Ascending aorta (tissue), 2 donors: ENCODE data around the gene MST1. TPM values are rescaled to one million over a fixed set of nuclear protein-coding genes. Genes with fewer than 3 reads are reported as not detected.
A peak's percentile ranks its signal among the peaks of the same experiment; 100 is the strongest.

Experiments used
- DNase-seq, 2 donors: peaks; one replicate each; pipeline ENCODE4 v3.0.0-alpha.2; 2019; ENCODE audit warnings: low spot score in 2 of 2
- H3K27ac ChIP-seq, 2 donors: fragments of 200-600 bp; sonication (generic); one replicate each; pipeline ENCODE4 v1.5.1; 2016 to 2017; ENCODE audit warnings: mild to moderate bottlenecking in 1 of 2
- H3K27me3 ChIP-seq: fragments of 200-600 bp; sonication (generic); one replicate; pipeline ENCODE4 v1.5.1; 2017
- H3K36me3 ChIP-seq, 2 donors: fragments of 200-600 bp; sonication (generic); one replicate each; pipeline ENCODE4 v1.5.1; 2016
- H3K4me1 ChIP-seq, 2 donors: fragments of 200-600 bp; sonication (generic); one replicate each; pipeline ENCODE4 v1.5.1; 2016 to 2017; ENCODE audit warnings: mild to moderate bottlenecking in 1 of 2
- H3K4me3 ChIP-seq, 2 donors: fragments of 200-600 bp; sonication (generic); one replicate each; pipeline ENCODE4 v1.5.1; 2016 to 2017; ENCODE audit warnings: mild to moderate bottlenecking in 1 of 2
- H3K9me3 ChIP-seq, 2 donors: fragments of 200-600 bp; sonication (generic); one replicate each; pipeline ENCODE4 v1.5.1; 2016
- CTCF ChIP-seq, 3 experiments: fragments of 200-600 bp in 2 of 3; fragments of 450-650 bp in 1 of 3; sonication (generic) in 2 of 3; IDR thresholded peaks; one replicate each; pipeline ENCODE4 v1.5.1; 2016 to 2019; ENCODE audit warnings: antibody characterized with exemption in 3 of 3, mild to moderate bottlenecking in 1 of 3, moderate library complexity in 1 of 3
- intact Hi-C: fragments of 100-400 bp; cut with DNase I; formaldehyde crosslinking; loops from one replicate; pipeline ENCODE4 v1.15.1; 2023
- total RNA-seq: library from RNA; depleted of rRNA; stranded (reverse); fragments of >200 nt; gene quantifications from one replicate; pipeline ENCODE4 v1.1.0, GENCODE V29; 2016

Gene MST1
- total RNA-seq, 1 donor from 2014 or later, result 12.6 TPM

GRCh38 chr3:49716691-49717210, 27.5 kb upstream of the MST1 start:
- Histone ChIP-seq H3K4me3 (no peak overlapping the region), H3K27me3 (no peaks in the 10 kb centered on the region), H3K36me3 (peaks cover 7 to 42% of the 10 kb centered on the region in 2 donors), H3K27ac (no peak overlapping the region), H3K4me1 (peaks cover 6 to 7% of the 10 kb centered on the region in 2 donors), H3K9me3 (no peaks in the 10 kb centered on the region)
- DNase-seq, result peak in 1 of 2 donors; percentile 64
- no peak for TF ChIP-seq CTCF (IDR thresholded peaks at IDR 0.05)
- intact Hi-C loops, result no loop called here

- no peak for TF ChIP-seq CTCF (IDR thresholded peaks at IDR 0.05)
- intact Hi-C loops, result no loop called here
- no peak for DNase-seq
- Histone ChIP-seq H3K4me1 (peaks cover 6 to 7% of the 10 kb centered on the region in 2 donors), H3K27ac (no peak overlapping the region), H3K4me3 (no peak overlapping the region), H3K27me3 (no peaks in the 10 kb centered on the region), H3K9me3 (no peaks in the 10 kb centered on the region), H3K36me3 (peaks cover 7 to 37% of the 10 kb centered on the region in 2 donors)
Observed at GRCh38 chr3:49716169-49716568, 26.9 kb upstream of the MST1 start.

GRCh38 chr3:49715611-49716121, 26.4 kb upstream of the MST1 start:
- no peak overlapping the region for H3K4me3 ChIP-seq
- H3K27me3 ChIP-seq, result no peaks in the 10 kb centered on the region
- no peak overlapping the region for H3K27ac ChIP-seq
- intact Hi-C loops, result no loop called here
- H3K4me1 ChIP-seq, result peaks cover 6 to 7% of the 10 kb centered on the region in 2 donors
- H3K36me3 ChIP-seq, result peaks cover 7 to 32% of the 10 kb centered on the region in 2 donors
- DNase-seq, result no peak
- H3K9me3 ChIP-seq, result no peaks in the 10 kb centered on the region
- TF ChIP-seq CTCF (IDR thresholded peaks at IDR 0.05), result no peak

- TF ChIP-seq CTCF (IDR thresholded peaks at IDR 0.05), result no peak
- Histone ChIP-seq H3K9me3 (no peaks in the 10 kb centered on the region), H3K36me3 (peaks cover 7 to 29% of the 10 kb centered on the region in 2 donors), H3K4me1 (peaks cover 6 to 7% of the 10 kb centered on the region in 2 donors), H3K27ac (no peak overlapping the region), H3K27me3 (no peaks in the 10 kb centered on the region), H3K4me3 (no peak overlapping the region)
- intact Hi-C loops, result no loop called here
- no peak for DNase-seq
Observed at GRCh38 chr3:49714728-49715550, 25.7 kb upstream of the MST1 start.

GRCh38 chr3:49713336-49714105, 24.2 kb upstream of the MST1 start:
- no peak for DNase-seq
- no peak overlapping the region for H3K27ac ChIP-seq
- no peaks in the 10 kb centered on the region for H3K27me3 ChIP-seq
- no peaks in the 10 kb centered on the region for H3K9me3 ChIP-seq
- peaks cover 7 to 29% of the 10 kb centered on the region in 2 donors for H3K36me3 ChIP-seq
- no peak for TF ChIP-seq CTCF (IDR thresholded peaks at IDR 0.05)
- no peak overlapping the region for H3K4me3 ChIP-seq
- intact Hi-C loops, result no loop called here
- peaks cover 0 to under 1% of the 10 kb centered on the region in 2 donors for H3K4me1 ChIP-seq
